Islet of Langerhans (tissue), 1 donor: ENCODE results near the gene OR52R1.
"Not testable (repeated sequence)": the region's sequence is repeated elsewhere in the genome, so short reads cannot be mapped to it uniquely, and the experiment has no call there.

Source experiments
- FAIRE-seq: peaks from one replicate; lab custom pipeline; 2011; peaks lifted over from hg19 to GRCh38; lab: Jason Lieb, UNC

The OR52R1 gene

DNA sequence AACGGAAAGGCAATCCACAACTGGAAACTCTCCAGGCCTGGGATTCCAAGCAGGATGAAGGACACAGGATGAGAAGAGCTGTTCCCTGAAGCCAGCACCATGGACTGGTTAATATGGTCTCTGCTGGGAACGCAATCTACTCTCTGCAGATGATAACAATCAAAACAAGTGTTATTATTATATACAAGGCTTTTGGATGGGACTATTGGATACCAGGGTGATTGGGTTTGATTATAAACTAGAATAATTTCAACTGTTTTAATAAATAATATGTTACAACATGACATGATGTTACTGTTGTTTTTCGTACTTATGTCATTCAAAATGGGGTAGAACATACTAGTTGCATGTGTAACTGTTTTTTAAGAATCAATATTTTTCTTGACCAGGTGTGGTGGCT lies at the start of gene OR52R1:
Gene OR52R1 (minus strand): TSS at position 101 of the 400 bp plus-strand sequence. CDS start 0 bp downstream, at position 101.
- FAIRE-seq, result no peak

DNA sequence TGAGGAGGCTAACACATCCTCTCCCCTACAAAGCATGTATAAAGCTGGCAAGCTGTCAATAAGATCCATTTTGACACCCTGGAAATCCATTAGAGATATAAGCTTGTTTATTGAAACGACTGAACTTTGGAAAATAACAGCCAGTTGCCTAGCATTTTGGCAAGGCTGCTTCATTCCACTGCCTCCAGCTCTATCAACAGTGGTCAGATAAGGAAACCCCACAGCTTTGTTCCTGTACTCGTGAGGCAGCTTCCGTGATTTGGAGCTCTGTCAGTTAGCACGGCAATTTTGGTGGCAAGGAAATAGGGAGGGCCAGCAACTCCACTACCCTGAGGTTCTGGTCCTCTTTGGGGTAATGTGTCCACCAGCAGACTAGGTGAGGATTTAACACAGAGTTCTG lies 46.9 kb upstream of the OR52R1 start:
- no peak for FAIRE-seq

DNA sequence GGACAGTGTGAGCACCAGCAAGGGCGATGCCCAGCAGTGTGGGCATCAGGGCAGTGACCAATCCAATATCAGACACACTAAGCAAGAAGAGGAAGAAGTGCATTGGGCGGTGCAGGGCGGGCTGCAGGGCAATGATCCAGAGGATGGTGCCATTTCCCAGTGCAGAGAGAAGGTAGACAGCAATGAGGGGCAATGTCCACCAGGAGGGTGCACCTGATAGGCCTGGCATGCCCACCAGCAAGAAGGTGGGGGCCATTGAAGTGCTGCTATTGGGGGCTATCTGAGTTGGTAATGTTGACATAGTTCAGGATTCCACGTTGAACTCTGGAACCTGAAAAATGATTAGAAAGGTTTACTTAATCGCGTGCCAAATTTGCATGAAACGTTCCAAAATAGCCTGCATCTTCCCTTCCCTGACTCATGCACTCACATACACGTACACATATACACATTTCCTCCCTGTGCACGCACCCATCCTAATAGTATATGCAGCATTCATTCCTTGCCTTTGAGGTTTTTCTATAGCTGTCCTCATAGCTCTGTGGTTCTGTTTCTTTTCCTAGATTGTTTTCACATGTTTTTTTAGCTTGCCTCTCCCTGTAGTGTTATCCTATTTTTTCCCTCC lies 44.8 kb upstream of the OR52R1 start, which contains the start of gene OR51S1:
Gene OR51S1 (minus strand): TSS at position 301 of the 625 bp plus-strand sequence. CDS start 0 bp downstream, at position 301.
- FAIRE-seq, result no peak

GRCh38 chr11:4839851-4840549 lies 35.8 kb upstream of the OR52R1 start:
- no peak for FAIRE-seq

DNA sequence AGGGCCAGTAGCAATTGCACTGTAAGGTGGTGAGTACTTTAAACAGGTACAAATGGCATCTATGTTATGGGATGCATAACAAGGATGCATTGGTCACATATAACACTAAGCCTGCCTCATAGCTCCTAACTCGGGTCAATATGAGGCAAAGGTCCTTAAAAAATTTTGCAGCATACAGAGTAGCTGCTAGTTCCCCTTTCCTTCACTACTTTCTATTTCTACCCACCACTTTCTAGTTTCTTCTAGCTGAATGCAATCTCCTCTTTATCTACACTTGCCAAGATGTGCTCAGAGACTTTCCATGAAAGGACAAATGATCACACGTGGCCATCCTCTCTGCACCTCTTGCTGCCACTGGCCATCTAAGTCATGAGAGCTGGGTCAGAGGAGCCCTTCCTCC lies 26.7 kb upstream of the OR52R1 start:
- no peak for FAIRE-seq

- FAIRE-seq, result no peak
Measured at GRCh38 chr11:4830346-4830745, 26.2 kb upstream of the OR52R1 start.

DNA sequence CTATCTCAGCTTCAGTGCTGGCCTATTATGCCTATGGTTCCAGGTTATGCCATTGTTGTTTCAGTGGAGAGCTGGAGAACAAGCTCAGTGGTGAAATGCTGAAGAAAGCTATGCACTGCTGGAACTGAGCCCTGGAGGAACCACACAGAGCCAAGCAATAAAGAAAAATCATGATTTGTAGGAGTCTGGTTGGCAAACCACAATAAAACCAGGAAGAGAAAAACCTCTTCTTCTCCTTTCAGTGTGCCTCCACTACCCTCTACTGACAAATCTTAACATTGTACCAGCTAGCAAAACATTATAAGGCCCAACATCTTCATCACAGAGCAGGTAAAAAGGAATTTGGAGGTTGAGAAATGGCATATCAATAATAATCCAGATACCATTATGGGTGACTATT lies 22.2 kb upstream of the OR52R1 start:
- peak; percentile 89 for FAIRE-seq

DNA sequence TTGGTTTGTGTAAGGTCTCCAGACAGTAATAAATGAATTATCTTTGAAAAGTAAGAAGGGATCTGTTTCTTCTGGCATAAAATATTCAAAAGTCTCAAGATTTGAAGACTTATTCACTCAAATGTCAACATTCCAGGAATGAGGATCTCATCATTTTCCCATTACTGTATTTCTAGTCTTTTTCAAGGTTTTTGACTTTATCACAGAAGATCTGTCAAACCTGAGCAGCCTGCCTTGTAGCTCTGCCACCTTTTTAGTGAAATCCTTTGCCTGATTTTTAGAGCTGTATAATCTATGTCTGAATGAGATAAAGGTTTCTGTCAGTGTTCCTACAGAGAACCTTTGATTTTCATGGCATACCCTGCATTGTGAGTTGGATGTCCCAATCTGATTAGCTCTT lies 21.0 kb upstream of the OR52R1 start:
- FAIRE-seq, result no peak

GRCh38 chr11:4821021-4821420 lies 16.8 kb upstream of the OR52R1 start, which contains the start of gene OR51F2:
Gene OR51F2, plus strand, starts transcription at chr11:4821321. Its CDS starts 101 bp downstream, at chr11:4821422.
- FAIRE-seq, result no peak

- no peak for FAIRE-seq
Measured at GRCh38 chr11:4809246-4809645, 5.1 kb upstream of the OR52R1 start.

GRCh38 chr11:4808476-4808875 lies 4.3 kb upstream of the OR52R1 start:
- FAIRE-seq, result no peak

GRCh38 chr11:4801316-4801715 lies 2.9 kb downstream of the OR52R1 start:
- FAIRE-seq, result not testable (repeated sequence)

GRCh38 chr11:4798427-4799183 lies 5.6 kb downstream of the OR52R1 start:
- FAIRE-seq, result no peak

DNA sequence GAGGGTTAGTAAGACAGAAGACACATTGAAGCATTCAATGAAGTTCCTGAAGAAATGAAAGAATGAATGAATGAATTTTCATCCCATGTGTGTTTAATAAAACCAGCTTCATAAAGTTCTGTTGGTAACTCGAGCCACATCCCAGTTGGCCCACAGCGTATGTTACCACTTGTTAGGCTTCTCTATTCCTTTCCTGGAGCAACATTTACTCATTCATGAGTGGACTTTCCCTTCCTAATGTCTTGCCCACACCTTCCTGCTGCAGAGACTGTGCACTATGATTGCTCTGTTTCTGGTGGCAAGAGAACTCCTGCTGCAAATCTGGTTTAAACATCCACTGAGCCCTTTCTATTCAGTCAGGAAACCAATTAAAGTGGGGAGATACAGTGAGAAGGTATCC lies 7.0 kb downstream of the OR52R1 start:
- no peak for FAIRE-seq

GRCh38 chr11:4782454-4782853 lies 21.7 kb downstream of the OR52R1 start:
- no peak for FAIRE-seq

- FAIRE-seq, result no peak
Measured at GRCh38 chr11:4769838-4770237, 34.3 kb downstream of the OR52R1 start, which contains the start of gene OR51F1. Gene OR51F1, minus strand, starts transcription at chr11:4769938. Its CDS starts 0 bp downstream, at chr11:4769938.

GRCh38 chr11:4768094-4768493 lies 36.1 kb downstream of the OR52R1 start:
- no peak for FAIRE-seq

- FAIRE-seq, result no peak
Measured at GRCh38 chr11:4766420-4767043, 37.6 kb downstream of the OR52R1 start.

- FAIRE-seq, result no peak
Measured at GRCh38 chr11:4763096-4763495, 41.1 kb downstream of the OR52R1 start.
